DMS153 treated with DMSO at 0.1 percent for 48 hours (cell line): ENCODE measurements around the gene ABCA4.
A peak's percentile ranks its signal among the peaks of the same experiment; 100 is the strongest.

Source experiments
- DNase-seq: peaks from one replicate; lab custom pipeline; 2025; ENCODE audit not compliant: unreplicated experiment; lab: John Stamatoyannopoulos, UW

The ABCA4 gene

DNA sequence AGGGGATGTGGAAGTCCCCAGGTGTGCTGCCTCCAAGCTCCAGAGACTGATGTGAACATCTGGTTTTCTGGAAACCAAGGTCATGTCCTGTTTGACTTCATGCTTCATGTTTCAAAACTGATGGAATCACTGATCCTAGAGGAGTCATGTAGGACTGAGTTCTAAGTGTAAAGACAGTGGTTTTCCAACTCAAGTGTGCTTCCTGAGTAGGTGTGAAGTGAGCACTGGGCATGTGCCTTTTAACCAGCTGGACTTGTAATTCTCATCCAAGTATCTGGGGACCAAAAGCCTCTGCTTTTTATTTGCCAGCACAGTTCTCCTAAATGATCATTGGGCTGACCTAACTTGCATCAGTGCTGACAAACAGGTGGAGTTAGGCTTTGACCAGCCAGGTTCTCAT, 36.9 kb downstream of the ABCA4 start:
- DNase-seq: no peak

DNA sequence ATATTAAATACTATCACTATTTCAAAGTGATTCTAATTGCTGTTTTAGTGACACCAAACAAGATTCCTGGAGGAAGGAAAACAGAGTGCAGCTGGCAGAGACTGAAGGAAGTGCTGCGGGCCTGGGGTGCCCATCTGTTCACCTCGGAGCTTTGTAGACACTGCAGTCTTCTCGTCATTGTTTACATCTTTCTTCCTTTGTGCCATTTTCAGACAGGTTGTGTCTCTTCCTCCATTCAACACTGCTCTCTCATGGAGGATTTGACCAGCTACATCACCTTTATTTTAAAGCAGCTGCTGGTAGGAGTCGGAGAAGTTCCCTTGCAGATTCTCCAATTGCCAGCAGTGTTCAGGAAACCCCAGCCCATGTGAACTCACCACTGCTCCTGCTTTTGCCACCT, 37.3 kb downstream of the ABCA4 start:
- DNase-seq: no peak

DNA sequence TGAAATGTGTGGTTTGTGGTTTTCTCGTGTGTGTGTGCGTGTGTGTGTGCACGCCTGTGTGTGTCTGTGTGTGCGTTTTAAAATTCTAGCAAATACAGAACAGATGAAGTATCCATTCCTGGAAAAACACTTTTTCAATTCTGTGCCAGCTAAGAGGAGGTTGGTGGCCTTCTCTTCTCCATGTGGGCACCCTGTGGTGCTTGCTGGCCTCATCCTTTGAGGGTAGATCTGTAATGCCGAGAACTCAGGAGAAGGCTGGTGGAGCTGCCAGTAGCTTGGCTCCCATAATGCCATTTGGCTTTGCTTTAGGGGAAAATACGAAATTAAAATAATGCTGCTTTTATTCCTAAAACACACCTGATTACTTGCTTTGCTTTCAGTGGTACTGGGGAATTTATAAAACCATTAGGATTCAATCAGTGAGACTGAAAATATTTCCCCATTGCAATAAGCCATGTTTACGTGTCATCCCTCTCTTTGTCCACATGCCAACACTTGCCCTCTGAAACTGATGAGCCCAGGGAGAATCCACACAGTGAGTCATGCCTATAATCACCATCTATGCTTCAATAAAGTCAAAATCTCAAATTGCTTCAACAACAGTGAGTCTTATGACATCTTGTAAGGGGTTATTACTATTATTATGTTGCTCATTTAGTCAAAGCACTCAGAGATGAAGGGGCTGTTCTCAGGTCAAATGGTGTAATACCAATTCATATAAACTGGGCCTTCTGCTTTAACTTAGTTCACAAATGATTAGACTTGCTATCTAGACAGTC, 39.2 kb downstream of the ABCA4 start:
- DNase-seq: no peak

DNA sequence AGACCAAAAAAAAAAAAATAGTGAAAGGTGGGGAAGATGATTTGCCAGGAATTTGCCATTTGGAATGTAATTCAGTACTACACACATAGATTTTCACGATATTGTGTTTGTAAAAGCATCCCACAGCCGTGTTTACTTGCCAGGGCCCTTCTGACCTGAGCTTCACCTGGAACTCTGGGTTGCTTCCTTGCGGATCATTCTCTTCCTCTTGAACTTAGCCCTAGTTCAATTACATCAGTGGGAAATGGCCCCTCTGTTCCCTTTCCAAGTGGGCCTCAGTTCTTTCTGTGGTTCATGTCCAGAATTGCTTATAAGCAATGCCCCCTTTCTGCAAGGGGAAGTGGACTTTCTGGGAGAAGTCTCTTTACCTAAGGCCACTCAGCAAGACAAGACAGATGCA, 41.0 kb downstream of the ABCA4 start:
- DNase-seq: no peak

DNA sequence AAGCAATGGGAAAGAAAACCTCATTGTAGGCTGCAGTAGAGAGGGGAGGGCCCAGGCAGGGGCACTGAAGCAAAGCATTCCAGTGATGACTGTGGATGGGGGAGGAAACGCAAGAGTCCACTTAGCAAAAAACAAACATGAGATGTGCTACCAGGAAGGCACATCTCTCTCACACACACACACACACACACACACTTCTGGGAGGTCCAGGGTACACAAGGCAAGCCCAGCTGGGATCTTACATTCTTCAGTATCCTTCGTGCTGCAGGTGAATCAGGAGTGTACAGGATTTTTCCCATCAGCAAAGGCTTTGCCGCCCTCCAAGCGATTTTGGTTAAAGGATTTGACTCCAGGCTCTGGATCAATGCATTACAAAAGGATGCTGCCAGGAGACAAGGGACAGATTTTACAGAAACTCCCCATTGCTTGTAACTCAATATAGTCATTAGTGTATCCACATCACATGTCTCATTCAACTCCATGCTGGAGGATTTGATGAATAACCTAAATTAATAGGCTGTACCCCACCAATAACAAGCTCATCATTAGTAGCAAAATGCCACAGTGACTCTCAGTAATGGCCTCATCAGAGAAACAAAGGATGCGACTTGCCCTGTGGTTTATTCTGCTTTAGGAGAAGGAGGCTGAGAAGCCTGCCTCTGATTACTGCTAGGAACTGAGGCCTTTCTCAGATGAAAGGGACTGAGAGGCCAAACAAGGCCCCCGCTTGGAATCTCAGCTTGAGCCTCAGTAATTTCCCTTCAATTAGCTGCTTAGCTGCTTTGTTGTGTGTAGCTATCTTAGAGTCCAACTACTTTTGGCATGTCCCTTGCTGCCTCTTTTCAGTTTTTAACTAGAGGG, 41.6 kb downstream of the ABCA4 start:
- DNase-seq: no peak

DNA sequence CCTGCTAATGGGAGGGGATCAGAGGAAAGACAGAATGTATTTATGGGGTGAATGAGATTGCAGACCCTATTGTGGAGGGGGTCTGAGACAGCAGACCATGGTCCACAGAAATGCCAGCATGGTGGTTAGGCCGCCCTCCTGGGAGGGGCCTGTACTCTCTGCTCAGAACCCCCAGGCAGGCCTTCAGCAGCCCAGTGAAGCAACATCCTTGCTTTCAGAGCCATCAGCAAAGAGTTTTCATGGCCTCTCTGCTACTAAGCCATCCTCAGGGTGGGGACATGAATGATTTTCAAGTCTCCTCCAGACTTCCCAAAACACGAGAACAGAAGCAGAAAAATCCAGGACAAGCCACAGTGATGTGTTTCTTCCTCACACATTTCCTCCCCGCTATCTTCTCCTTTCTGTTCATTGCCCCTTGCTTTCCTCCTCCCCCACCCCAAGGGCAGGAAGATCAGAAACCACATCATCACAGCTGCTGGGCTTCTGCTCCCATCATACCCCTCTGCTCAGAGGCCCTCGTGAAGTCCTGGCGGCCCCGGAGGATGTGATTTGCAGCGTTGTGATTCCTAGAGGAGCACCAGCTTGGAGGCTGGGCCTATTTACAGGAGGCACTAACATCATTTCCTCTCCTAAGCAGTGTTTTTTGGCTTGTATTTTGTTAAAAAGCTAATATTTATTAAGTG, 48.0 kb downstream of the ABCA4 start:
- no peak for DNase-seq

DNA sequence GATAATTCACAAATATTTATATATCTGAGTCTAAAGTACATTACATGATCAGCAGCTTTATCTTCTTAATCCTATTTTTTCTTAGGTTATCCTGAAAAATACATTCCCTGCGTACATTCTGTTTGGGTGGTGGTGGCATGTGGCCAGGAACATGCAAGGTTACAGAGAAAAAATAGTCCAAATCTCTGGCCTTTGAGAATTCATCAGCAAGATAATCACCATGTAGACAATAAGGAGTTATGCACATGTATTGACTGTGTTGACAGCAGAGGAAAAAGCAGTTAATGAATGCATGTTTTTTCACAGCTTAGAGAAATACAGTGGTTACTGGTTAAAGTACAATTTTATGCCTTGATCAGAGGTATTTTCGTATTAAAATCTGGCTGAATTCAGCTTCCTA, 49.0 kb downstream of the ABCA4 start:
- no peak for DNase-seq

DNA sequence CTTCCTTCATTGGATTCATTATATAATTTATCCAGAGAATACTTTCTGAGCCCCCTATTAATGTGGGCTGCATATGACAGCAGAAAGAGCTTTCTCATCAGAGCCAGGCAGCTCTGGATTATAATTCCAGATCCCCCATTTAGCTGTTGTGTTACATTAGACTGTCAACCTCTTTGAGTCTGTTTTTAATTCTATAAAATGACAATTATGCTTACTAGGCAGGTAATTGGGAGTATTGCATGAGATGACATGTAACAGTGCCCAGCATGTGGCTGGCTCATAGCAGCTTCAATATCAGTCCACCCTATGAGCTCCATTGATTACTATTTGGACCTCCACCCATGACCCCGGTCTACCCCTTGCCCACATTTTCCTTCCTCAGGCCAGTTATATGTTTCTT, 49.6 kb downstream of the ABCA4 start:
- DNase-seq: no peak

DNA sequence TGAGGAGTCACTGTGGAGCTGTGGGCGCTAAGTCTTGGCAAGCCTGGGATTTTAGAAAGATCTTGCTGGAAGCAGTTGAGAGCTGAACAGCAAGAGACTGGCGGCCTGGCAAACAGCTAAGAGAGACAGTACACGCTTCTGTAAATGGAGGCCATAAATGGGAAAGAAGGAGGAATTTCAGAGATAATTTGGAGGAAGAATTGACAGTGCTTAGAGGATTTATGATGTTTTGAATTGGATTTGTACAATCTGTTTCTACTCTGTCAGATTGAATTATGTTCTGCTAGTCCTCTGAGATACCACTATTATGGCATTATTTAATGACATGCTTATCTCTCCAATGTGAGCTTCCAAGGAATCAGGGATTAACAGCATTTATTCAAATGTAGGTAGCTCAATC, 50.1 kb downstream of the ABCA4 start:
- no peak for DNase-seq

DNA sequence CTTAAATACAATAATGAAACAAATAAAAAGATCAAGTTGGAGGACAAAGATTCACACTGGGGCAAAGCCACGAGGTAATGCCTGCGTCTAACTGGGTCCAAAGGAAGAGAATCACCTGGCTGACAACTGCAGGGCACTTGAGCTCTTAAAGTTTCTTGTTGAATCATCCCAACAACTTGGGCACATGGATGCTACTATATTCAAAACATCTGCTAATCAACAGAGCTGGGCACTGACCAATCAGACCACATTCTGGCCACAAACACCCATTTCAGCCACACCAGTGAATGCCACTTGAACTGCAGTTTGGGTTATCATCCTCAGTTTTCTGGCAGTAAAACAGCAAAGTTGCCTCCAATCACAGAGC, 51.0 kb downstream of the ABCA4 start:
- no peak for DNase-seq

DNA sequence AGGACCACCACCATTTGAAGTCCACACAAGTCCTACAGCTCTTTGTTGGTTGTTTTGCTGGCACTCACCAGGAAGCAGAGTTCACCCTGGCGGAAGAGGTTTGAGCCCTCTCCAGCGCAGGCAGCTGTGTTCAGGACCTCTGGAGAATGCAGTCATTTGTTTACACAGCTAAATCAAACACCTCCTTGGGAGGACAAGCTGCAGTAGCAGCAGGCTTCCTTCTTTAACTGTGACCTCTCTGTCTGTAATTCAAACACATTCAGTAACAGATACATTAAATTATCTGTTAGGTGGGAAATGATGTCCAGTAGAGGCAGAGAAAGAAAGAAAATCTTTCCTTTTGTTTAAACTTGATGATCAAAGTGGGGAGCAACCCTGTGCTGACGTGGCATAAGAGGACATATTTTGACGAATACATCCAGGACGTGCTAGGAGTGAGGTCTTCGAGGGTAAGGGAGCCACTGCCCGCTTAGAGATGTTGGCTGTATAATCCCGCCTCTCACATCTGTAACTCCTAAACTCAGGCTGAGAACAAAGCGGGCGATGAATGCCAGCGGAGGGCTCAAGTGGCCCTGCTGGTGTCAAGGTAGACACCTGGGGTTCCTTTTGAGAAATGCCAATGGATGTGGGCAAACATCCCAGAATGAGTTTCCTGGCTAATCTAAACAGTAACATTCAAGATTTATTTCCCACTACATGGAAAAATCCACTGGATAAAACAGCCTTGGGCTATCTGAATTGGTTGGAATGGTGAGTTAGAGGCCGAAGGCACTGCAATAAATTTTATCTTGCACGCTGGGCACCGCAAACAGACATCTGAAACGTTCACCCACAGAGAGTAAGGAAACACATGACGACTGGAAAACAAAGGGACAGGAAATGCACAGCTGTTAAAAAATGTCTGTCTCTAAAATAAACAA, 51.7 kb downstream of the ABCA4 start:
- DNase-seq: peak; percentile 60

DNA sequence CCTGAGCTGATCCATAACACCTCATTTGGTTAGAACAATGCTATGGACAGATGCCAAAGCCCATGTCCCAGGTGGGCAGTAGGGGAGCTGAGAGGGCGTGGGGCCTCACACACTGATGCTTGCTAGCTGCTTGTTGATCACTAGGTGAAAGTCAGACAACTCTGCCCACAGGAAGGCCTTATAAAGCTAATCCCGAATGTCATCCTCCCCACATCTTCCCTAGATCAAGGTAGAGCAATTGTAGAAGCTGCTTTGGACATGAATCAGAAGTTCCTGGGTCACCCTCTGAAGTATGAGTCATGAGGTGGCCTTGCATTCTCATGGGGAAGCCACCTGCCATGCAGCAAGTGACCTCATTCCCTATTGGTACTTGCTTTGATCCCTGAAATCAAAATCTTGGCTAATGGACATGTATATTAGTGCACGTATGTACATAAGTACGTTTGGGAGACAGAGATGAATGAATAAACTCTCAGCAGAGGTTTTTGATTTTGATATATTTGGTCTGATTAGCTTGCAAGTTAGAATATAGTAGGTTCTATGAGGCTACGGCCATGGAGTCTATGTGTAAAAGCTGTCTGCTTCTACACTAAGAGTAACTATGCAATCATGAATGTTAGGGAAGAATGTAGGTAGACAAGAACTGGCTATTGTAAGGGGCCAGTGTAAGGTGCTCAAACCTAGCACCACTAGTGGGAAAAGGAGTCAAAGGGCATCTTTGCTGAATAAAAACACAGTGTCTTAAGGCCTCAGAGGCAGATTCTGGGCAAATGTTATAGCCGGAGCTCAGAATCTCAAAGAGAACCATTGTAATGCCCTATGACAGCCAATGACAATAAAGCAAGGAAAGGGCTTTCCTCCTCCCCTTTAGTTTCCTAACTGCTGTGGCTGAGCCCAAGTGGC, 52.6 kb downstream of the ABCA4 start:
- no peak for DNase-seq

DNA sequence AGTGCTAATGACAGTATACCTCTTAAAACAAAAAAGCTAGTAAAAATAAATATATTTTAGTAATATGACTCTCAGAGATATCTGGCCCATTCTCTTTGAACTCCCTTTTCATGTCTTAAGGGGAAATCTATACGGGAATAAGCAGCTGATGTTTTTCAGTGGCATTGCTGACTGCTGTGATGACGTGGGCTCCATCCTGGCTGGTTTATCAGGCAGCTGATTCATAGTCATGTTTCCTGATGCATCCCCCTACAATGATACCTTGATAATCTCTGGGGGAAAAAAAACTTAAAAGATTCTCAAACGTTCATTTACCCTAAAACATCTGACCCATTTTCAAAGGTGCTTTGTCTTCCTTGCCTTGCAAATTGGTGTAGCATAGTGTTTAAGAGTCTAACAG, 53.8 kb downstream of the ABCA4 start:
- no peak for DNase-seq

DNA sequence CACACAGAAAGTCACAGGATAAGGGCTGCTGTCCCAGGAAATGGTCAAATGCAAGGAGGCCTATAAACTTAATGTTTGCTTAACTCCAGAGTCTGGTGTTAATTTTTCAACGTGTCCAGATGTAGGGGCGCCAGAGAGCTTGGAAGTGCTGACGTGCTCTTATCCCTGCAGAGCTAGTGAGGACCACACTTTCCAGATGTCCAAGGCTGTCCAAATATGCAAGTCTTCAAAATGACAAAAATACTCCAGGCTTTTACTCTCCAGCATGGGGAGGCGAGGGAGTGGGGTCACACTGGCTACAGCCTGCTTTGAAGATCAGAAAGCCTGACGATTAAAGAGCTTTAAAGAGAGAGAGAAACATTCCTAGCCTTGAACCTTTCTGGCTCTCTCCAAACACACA, 57.6 kb downstream of the ABCA4 start:
- no peak for DNase-seq

DNA sequence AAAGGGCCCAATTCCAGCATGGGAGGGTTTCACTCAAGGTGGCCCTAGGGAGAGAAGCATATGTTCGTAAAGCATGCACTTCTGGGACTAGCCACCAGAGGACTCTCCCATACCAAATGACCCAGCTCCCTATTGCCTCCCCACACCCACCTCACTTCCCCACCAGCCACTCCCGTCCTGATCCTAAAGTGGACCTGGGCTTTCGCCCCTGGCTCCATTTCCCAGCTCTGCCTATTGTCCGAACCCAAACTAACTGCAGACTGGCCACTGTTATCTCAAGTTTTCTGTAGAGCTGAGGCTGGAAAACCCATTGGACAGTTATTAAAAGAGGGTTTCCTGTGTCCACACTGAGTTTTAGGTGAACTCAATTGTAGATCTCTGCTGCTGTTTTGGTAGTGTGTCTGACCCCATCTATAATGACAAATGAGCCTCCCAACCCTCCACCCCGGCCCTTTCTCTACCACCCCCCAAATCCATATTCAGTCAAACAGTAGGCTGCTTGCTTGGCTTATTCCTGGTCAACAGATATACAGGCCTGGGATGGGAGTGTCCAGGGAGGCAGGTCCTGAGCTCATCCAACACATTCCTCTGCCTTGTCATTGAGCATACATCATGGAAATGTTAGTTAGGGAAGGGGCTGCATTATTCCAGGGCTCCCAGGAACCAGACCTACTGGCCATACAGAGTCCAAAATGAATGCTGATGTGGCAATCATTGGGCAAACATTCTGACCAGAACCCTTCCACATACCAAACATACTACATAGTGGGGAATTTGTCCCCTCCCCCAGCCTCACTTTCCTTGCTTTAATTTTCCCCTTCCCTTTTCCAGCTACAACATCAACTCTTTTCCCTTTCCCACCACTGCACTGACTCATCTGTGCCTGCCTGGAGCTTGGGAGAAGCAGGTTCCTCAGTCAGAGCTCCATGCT, 59.2 kb downstream of the ABCA4 start:
- peak; percentile 21 for DNase-seq

DNA sequence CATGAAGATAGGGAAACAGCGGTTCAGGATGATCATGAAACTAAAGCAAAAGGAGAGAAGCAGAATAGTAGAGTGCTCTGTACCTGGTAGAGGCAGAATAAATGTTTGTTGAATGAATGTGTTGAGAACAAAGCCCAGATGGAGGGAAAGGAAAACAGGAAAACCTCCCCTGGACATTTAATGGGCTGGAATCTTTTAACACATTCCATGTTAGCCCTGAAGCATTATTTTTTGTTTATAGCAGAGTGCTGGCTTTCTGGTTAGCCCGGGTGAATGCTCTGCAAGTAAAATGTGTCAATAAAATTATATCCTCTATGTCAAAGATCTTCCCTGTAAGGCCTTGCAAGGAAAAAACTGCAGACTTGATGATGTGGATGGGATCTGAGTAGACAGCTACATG, 60.2 kb downstream of the ABCA4 start:
- DNase-seq: no peak

DNA sequence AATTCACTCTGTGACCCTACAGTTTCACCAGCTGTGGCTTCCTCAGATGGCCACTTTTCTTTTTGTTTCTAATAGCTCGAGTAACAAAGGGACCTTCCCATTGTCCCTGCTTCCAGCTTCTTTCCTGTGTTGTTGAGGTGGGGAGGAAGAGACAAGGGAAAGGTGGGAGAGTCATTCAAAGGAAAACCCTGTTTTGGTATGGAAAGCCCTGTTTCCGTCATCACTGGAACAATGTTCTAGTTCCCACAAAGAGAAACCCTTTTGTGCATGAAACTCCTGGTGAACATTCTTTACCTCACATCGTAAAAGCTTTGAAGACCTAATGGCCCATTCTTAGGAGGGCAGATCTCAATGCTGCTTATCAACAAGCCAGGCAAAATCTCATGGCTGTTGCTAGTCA, 62.2 kb downstream of the ABCA4 start:
- DNase-seq: no peak

DNA sequence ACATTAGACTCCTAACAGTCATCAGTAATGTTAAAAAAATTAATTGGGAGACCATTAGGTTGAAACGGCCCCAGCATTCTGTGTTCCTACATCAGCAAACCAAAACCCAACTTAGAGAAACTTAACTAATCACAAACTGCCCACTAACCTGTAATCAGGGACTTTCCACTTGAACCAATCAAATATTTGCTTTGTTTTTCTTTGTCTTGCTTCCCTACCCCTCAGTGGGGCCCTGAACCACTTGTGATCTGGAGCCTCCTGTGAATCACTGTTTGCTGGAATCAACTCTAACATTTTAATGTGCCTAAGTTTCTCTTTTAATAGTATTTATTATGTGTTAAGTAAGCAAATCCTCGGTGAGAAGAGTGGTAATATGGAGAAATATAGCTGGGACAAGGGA, 64.0 kb downstream of the ABCA4 start:
- DNase-seq: no peak

DNA sequence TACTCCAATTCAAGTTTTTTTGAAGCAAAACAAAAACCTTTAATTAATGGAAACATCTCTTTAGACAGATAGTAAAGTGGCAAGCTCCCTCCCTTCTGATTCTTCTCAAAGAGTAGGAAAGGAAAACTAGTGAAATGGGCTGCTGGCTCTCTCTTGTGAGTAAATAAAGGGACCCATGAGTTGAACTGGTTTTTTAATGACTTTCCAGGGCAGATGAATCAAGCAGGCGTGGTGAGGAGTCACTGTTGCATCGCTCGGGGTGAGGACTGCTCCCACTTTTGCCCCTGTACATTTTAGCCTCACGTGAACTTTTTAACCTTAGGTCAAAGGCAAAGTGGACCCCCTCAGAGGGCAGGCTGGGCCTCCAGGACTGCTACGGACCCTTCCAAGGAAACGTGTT, 64.8 kb downstream of the ABCA4 start:
- DNase-seq: no peak
